ENCODE data around the gene SMIM3.

SMIM3 gene

GRCh38 chr5:150774145-150774544, 4.4 kb upstream of the SMIM3 start:
- no peak overlapping the region for H3K4me3 ChIP-seq (ENCODE audit: low read length)
- peaks cover 6% of the 10 kb centered on the region; the same call in 1 of the 2 replicates for H3K27me3 ChIP-seq (replicated peaks; ENCODE audit: insufficient read depth, low read length)
- no peaks in the 10 kb centered on the region for H3K79me2 ChIP-seq (ENCODE audit: low read length)
- H3K27ac ChIP-seq (ENCODE audit: low read length): no peak overlapping the region
- no peak overlapping the region for H3K9ac ChIP-seq (ENCODE audit: low read length)
- no peak overlapping the region for H3K4me2 ChIP-seq (ENCODE audit: low read depth, low read length)
- no peak overlapping the region for H2AFZ ChIP-seq (ENCODE audit: low read length)
- no peaks in the 10 kb centered on the region for H3F3A ChIP-seq (ENCODE audit: insufficient read depth, low read length)
- no peaks in the 10 kb centered on the region for H3K36me3 ChIP-seq (replicated peaks; ENCODE audit: insufficient read depth, low read length)
- H3K9me2 ChIP-seq (replicated peaks; ENCODE audit: insufficient read depth, low read length): no peaks in the 10 kb centered on the region
- no peaks in the 10 kb centered on the region for H4K20me1 ChIP-seq (ENCODE audit: insufficient read depth, low read length)
- TF ChIP-seq EZH2 (optimal IDR thresholded peaks at IDR 0.05; ENCODE audit: low read depth, low read length) (no peak), EZH2phosphoT487 (IDR thresholded peaks at IDR 0.05; ENCODE audit: low read length) (no peak), CTCF (IDR thresholded peaks at IDR 0.05; ENCODE audit: low read length) (no peak)
- no peaks in the 10 kb centered on the region for H3K4me1 ChIP-seq (ENCODE audit: low read length)
- no peak for DNase-seq
- H3K9me3 ChIP-seq (replicated peaks; ENCODE audit: insufficient read depth, low read length): no peaks in the 10 kb centered on the region

- no peaks in the 10 kb centered on the region for H3K9me3 ChIP-seq (replicated peaks; ENCODE audit: insufficient read depth, low read length)
- no peaks in the 10 kb centered on the region for H3K4me1 ChIP-seq (ENCODE audit: low read length)
- H3K27ac ChIP-seq (ENCODE audit: low read length): no peak overlapping the region
- peaks cover 6% of the 10 kb centered on the region; the same call in 1 of the 2 replicates for H3K27me3 ChIP-seq (replicated peaks; ENCODE audit: insufficient read depth, low read length)
- H2AFZ ChIP-seq (ENCODE audit: low read length): no peak overlapping the region
- TF ChIP-seq EZH2 (optimal IDR thresholded peaks at IDR 0.05; ENCODE audit: low read depth, low read length) (no peak), CTCF (IDR thresholded peaks at IDR 0.05; ENCODE audit: low read length) (no peak), EZH2phosphoT487 (IDR thresholded peaks at IDR 0.05; ENCODE audit: low read length) (no peak)
- no peaks in the 10 kb centered on the region for H3F3A ChIP-seq (ENCODE audit: insufficient read depth, low read length)
- H3K4me3 ChIP-seq (ENCODE audit: low read length): no peak overlapping the region
- no peak for DNase-seq
- no peaks in the 10 kb centered on the region for H3K9me2 ChIP-seq (replicated peaks; ENCODE audit: insufficient read depth, low read length)
- no peaks in the 10 kb centered on the region for H3K36me3 ChIP-seq (replicated peaks; ENCODE audit: insufficient read depth, low read length)
- no peaks in the 10 kb centered on the region for H3K79me2 ChIP-seq (ENCODE audit: low read length)
- H4K20me1 ChIP-seq (ENCODE audit: insufficient read depth, low read length): no peaks in the 10 kb centered on the region
- 0 out of 2 replicates have a peak overlapping the region, but pooled peaks have one; percentile 92 for H3K4me2 ChIP-seq (ENCODE audit: low read depth, low read length)
- no peak overlapping the region for H3K9ac ChIP-seq (ENCODE audit: low read length)
Measured at GRCh38 chr5:150777685-150778084, 872 bp upstream of the SMIM3 start.

GRCh38 chr5:150778088-150778516, 455 bp upstream of the SMIM3 start:
- no peak for TF ChIP-seq CTCF (IDR thresholded peaks at IDR 0.05; ENCODE audit: low read length)
- no peak for TF ChIP-seq EZH2phosphoT487 (IDR thresholded peaks at IDR 0.05; ENCODE audit: low read length)
- TF ChIP-seq EZH2 (optimal IDR thresholded peaks at IDR 0.05; ENCODE audit: low read depth, low read length): no peak
- Histone ChIP-seq H3K4me1 (ENCODE audit: low read length) (no peaks in the 10 kb centered on the region), H3K4me2 (ENCODE audit: low read depth, low read length) (peak overlapping the region; percentile 92), H3K9me2 (replicated peaks; ENCODE audit: insufficient read depth, low read length) (no peaks in the 10 kb centered on the region), H2AFZ (ENCODE audit: low read length) (peak overlapping the region; percentile 95), H3F3A (ENCODE audit: insufficient read depth, low read length) (no peaks in the 10 kb centered on the region), H3K27me3 (replicated peaks; ENCODE audit: insufficient read depth, low read length) (peaks cover 6% of the 10 kb centered on the region; the same call in 1 of the 2 replicates), H3K79me2 (ENCODE audit: low read length) (no peaks in the 10 kb centered on the region), H3K4me3 (ENCODE audit: low read length) (peak overlapping the region; percentile 70), H3K36me3 (replicated peaks; ENCODE audit: insufficient read depth, low read length) (no peaks in the 10 kb centered on the region), H4K20me1 (ENCODE audit: insufficient read depth, low read length) (no peaks in the 10 kb centered on the region), H3K9ac (ENCODE audit: low read length) (peak overlapping the region; percentile 32; the same call in 1 of the 2 replicates), H3K27ac (ENCODE audit: low read length) (no peak overlapping the region), H3K9me3 (replicated peaks; ENCODE audit: insufficient read depth, low read length) (no peaks in the 10 kb centered on the region)
- no peak for DNase-seq
